ENCODE data around the gene ETF1. TPM values are rescaled to one million over a fixed set of nuclear protein-coding genes. Genes with fewer than 3 reads are reported as not detected.
A peak's percentile ranks its signal among the peaks of the same experiment; 100 is the strongest.

ETF1 gene
- total RNA-seq, 2 experiments from 2014 or later = 140 to 156 TPM

DNA sequence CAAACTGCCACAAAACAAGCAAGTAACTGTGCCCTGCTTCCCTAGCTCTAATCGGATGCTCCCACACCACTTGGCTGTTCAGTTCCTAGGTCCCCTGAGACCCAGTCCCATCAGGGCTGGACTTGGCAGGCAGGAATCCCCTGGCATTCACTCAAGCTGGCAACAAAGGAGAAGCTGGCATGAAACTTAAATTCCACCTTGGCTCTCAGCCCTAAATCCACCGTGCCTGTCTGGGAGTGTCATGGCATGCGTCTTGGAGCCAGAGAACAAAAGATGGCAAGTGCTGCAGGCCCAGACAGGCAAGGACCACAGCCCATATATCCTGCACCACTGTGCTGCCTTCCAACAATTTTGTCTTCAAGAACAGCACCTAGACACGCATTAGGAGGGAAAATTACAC lies 38.2 kb downstream of the ETF1 start:
- no peak for ATAC-seq
- H3K9me3 Mint-ChIP-seq (ENCODE audit: low read depth) = no peaks in the 10 kb centered on the region
- no peaks in the 10 kb centered on the region for H3K27me3 Mint-ChIP-seq
- POLR2A ChIA-PET = interaction anchor here (0.6 kb wide), 2 partner anchors 21 to 372 kb away, joined by 3 read pairs; no protein-coding TSS in a partner anchor
- no peak overlapping the region for H3K4me3 Mint-ChIP-seq
- no peaks in the 10 kb centered on the region for H3K4me1 Mint-ChIP-seq
- H3K27ac Mint-ChIP-seq = no peak overlapping the region
- DNase-seq = no peak
- peaks cover 18% of the 10 kb centered on the region for H3K36me3 Mint-ChIP-seq (ENCODE audit: low read depth)
- CTCF ChIA-PET = interaction anchor here (0.6 to 4.8 kb wide), 17 partner anchors 9 to 437 kb away, joined by 3 to 62 read pairs (median 6); partner anchors contain the start of genes ETF1 and REEP2
- intact Hi-C loops (cut with DNase I, micrococcal nuclease) = no loop called here

DNA sequence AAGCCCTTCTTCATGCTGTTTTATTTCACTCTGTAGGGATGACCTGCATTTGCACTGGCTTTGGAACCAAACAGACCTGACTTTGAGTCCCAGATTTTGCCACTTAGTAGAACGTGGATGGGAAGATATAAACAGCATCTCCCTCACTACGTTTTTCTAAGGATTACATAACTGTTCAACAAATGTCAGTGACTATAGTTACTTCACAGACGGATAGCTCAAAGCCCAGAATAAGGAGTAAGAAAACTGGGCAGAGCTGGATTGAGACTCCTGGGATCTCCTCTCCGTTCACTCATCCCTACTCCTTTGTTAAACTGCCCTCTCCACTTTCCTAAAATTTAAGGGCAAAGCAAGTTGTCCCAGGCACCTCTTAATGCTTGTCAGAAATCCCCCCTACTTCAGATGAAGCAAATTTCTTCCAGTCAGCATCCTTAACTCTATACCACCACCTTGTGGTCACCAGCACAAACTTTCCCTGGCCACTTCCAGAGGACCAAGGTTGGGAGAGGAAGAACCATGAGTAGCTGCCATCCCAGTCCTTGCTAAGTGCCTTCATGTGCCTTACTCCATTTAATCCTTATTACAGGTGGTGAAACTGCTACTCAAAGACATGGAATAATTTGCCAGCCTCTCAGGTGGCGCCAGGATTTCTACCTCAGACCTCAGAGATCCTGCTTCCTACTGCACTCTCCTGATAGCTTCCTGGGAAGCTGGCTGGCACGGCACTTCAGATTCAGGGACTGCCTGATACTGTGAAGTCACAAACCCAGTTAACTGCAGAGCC lies 39.4 kb downstream of the ETF1 start:
- no peak overlapping the region for H3K4me3 Mint-ChIP-seq
- no peaks in the 10 kb centered on the region for H3K27me3 Mint-ChIP-seq
- H3K27ac Mint-ChIP-seq = no peak overlapping the region
- ChIA-PET POLR2A (interaction anchor here (0.7 to 1.5 kb wide), 3 partner anchors 33 to 55 kb away, joined by 3 to 8 read pairs (median 3); partner anchors contain the start of gene EGR1), CTCF (interaction anchor here (0.5 to 4.8 kb wide), 39 partner anchors 8 to 786 kb away, joined by 3 to 62 read pairs (median 5); partner anchors contain the start of genes CDC25C, EGR1, ETF1 and KIF20A)
- no peaks in the 10 kb centered on the region for H3K4me1 Mint-ChIP-seq
- intact Hi-C loops (cut with DNase I, micrococcal nuclease) = loop anchor here (1.0 to 2.0 kb wide), 4 partner anchors 39 to 425 kb away; partner anchors contain the start of gene KIF20A (in 1 of the 2)
- DNase-seq = peak; percentile 44
- H3K9me3 Mint-ChIP-seq (ENCODE audit: low read depth) = no peaks in the 10 kb centered on the region
- peak; percentile 79 for ATAC-seq
- peaks cover 11% of the 10 kb centered on the region for H3K36me3 Mint-ChIP-seq (ENCODE audit: low read depth)

DNA sequence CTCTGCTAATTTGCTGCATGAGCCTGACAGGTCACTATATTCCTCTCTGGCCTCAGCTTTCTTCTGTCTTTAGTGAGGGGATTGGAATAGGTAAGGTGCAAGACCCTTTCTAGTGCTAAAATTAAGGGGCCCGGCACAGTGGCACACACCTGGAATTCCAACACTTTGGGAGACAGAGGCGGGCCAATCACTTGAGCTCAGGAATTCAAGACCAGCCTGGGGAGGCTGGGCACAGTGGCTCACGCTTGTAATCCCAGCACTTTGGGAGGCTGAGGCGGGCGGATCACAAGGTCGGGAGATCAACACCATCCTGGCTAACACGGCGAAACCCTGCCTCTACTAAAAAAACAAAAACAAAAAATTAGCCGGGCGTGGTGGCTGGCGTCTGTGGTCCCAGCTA lies 40.5 kb downstream of the ETF1 start:
- CTCF ChIA-PET = interaction anchor here (0.8 to 4.8 kb wide), 12 partner anchors 10 to 77 kb away, joined by 3 to 62 read pairs (median 6); partner anchors contain the start of gene EGR1
- Mint-ChIP-seq H3K9me3 (ENCODE audit: low read depth) (no peaks in the 10 kb centered on the region), H3K36me3 (ENCODE audit: low read depth) (peaks cover 4% of the 10 kb centered on the region), H3K4me1 (no peaks in the 10 kb centered on the region), H3K4me3 (no peak overlapping the region), H3K27me3 (no peaks in the 10 kb centered on the region), H3K27ac (no peak overlapping the region)
- DNase-seq (no peak), ATAC-seq (no peak)
- intact Hi-C loops (cut with DNase I, micrococcal nuclease) = loop anchor here in 1 of 2 experiments (2.0 kb wide), 1 partner anchor 424 kb away; no protein-coding TSS in a partner anchor
- POLR2A ChIA-PET = no interaction called here

DNA sequence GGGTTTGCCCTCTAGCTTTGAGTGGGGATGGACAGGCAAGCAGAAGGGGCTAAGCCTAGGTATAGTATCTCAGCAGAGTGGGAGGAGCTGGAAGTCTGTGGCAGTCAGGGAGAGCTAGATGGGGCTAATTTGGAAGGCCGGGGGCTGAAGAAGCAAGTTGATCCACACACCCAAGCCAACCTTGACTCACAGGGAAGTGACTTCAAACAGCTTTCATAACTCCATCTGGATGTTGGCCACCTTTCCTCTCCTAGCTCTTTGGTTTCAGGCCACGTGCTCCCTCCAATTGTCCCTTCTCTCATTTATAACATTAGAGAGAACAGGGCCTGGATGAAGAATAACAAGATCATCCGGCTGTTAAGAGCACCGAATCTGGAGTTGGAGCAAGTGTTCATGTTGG lies 40.9 kb downstream of the ETF1 start:
- no peak for ATAC-seq

DNA sequence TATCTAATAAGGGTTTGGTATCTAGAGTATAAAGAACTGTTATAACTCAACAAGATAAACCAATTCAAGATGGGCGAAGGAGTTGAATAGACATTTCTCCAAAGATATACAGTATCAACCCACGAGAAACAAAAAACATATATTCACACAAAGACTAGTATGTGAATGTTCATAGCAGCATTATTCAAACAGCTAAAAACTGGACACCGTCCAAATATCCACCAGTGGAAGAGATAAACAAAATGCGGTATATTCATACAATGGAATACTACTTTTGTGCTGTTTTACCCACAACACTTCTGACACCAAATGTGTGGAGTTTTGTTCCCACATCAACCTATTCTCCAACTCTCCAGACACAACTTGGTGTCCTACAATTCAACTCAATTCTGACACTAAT lies 44.7 kb downstream of the ETF1 start:
- intact Hi-C loops (cut with DNase I, micrococcal nuclease) = no loop called here
- Mint-ChIP-seq H3K27me3 (peaks cover 2% of the 10 kb centered on the region), H3K36me3 (ENCODE audit: low read depth) (no peaks in the 10 kb centered on the region), H3K4me3 (no peak overlapping the region), H3K4me1 (no peaks in the 10 kb centered on the region), H3K9me3 (ENCODE audit: low read depth) (no peaks in the 10 kb centered on the region), H3K27ac (no peak overlapping the region)
- ATAC-seq (no peak), DNase-seq (no peak)
- ChIA-PET CTCF (interaction anchor here (0.6 to 1.1 kb wide), 3 partner anchors 33 to 55 kb away, joined by 3 read pairs; partner anchors contain the start of gene EGR1), POLR2A (no interaction called here)

More for the DNA sequence above, 40.9 kb downstream of the ETF1 start:
- H3K4me3 Mint-ChIP-seq = no peak overlapping the region
- H3K27me3 Mint-ChIP-seq = no peaks in the 10 kb centered on the region
- H3K36me3 Mint-ChIP-seq (ENCODE audit: low read depth) = no peaks in the 10 kb centered on the region
- no peaks in the 10 kb centered on the region for H3K9me3 Mint-ChIP-seq (ENCODE audit: low read depth)
- no peak for DNase-seq
- intact Hi-C loops (cut with DNase I, micrococcal nuclease) = loop anchor here in 1 of 2 experiments (2.0 kb wide), 1 partner anchor 423 kb away; no protein-coding TSS in a partner anchor
- CTCF ChIA-PET = interaction anchor here (0.6 to 4.8 kb wide), 8 partner anchors 9 to 140 kb away, joined by 3 to 62 read pairs (median 4); partner anchors contain the start of gene EGR1
- H3K27ac Mint-ChIP-seq = no peak overlapping the region
- POLR2A ChIA-PET = no interaction called here
- H3K4me1 Mint-ChIP-seq = no peaks in the 10 kb centered on the region

DNA sequence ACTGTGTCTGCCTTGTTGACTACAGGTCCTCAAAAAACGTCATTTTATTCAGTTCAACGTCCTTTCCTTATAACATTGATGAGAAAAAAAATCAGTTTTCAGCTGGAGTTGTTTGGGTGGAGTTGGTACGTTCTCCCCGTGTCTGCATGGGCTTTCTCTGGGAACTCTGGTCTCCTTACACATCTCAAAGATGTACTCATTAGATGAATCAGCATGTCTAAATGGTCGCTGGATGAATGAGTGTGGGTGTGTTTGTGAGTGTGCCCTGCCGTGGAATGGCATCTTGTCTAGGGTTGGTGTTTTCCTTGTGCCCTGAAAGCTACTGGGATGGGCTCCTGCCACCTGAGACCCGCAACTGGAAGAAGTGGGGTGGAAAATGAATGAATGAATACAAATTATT lies 47.7 kb downstream of the ETF1 start:
- peaks cover 15% of the 10 kb centered on the region for H3K4me1 Mint-ChIP-seq
- ATAC-seq = no peak
- H3K27me3 Mint-ChIP-seq = peaks cover 14% of the 10 kb centered on the region
- no peak overlapping the region for H3K27ac Mint-ChIP-seq
- intact Hi-C loops (cut with DNase I, micrococcal nuclease) = no loop called here
- CTCF ChIA-PET = interaction anchor here (1.9 kb wide), 1 partner anchor 9 kb away, joined by 7 read pairs; no protein-coding TSS in a partner anchor
- no peaks in the 10 kb centered on the region for H3K36me3 Mint-ChIP-seq (ENCODE audit: low read depth)
- DNase-seq = no peak
- H3K9me3 Mint-ChIP-seq (ENCODE audit: low read depth) = no peaks in the 10 kb centered on the region
- no peak overlapping the region for H3K4me3 Mint-ChIP-seq
- POLR2A ChIA-PET = no interaction called here

DNA sequence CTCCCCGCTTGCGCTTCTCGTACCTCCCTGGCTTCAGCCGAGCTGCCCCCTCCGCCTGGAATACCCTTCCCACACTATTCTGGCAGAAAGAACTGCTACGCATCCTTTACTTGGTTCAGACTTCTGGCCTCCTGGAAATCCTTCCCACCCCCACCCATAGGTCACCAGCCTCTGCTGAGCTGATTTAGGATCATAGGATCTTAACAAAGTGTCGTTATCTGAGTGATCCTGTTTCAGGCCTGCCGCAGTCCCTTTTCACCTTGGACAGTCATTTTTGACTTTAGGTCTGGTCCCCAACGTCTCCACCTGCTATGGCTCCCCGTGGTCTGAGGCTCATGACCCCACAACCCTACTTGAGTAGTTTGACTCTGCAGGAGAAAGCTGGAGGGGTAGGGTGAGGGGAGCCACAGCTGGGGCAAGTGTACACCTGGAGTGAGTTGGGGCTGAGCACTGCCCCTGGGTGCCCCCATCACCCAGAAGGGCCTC lies 50.4 kb downstream of the ETF1 start:
- ATAC-seq (no peak), DNase-seq (no peak)
- POLR2A ChIA-PET = interaction anchor here (0.7 to 1.3 kb wide), 3 partner anchors 28 to 83 kb away, joined by 3 to 8 read pairs (median 4); partner anchors contain the start of gene EGR1
- peak overlapping the region; percentile 84 for H3K4me3 Mint-ChIP-seq
- CTCF ChIA-PET = interaction anchor here (1.3 to 2.0 kb wide), 3 partner anchors 11 to 28 kb away, joined by 4 to 13 read pairs (median 10); partner anchors contain the start of gene EGR1
- peak overlapping the region; percentile 79 for H3K27ac Mint-ChIP-seq
- no peaks in the 10 kb centered on the region for H3K9me3 Mint-ChIP-seq (ENCODE audit: low read depth)
- intact Hi-C loops (cut with DNase I, micrococcal nuclease) = loop anchor here (1.0 to 2.0 kb wide), 7 partner anchors 27 to 460 kb away; partner anchors contain the start of genes EGR1 (in 2 of the 2), BRD8 (in 1 of the 2), CDC23 (in 1 of the 2) and ETF1 (in 1 of the 2)
- H3K36me3 Mint-ChIP-seq (ENCODE audit: low read depth) = no peaks in the 10 kb centered on the region
- H3K27me3 Mint-ChIP-seq = peaks cover 23% of the 10 kb centered on the region
- H3K4me1 Mint-ChIP-seq = peaks cover 15% of the 10 kb centered on the region

DNA sequence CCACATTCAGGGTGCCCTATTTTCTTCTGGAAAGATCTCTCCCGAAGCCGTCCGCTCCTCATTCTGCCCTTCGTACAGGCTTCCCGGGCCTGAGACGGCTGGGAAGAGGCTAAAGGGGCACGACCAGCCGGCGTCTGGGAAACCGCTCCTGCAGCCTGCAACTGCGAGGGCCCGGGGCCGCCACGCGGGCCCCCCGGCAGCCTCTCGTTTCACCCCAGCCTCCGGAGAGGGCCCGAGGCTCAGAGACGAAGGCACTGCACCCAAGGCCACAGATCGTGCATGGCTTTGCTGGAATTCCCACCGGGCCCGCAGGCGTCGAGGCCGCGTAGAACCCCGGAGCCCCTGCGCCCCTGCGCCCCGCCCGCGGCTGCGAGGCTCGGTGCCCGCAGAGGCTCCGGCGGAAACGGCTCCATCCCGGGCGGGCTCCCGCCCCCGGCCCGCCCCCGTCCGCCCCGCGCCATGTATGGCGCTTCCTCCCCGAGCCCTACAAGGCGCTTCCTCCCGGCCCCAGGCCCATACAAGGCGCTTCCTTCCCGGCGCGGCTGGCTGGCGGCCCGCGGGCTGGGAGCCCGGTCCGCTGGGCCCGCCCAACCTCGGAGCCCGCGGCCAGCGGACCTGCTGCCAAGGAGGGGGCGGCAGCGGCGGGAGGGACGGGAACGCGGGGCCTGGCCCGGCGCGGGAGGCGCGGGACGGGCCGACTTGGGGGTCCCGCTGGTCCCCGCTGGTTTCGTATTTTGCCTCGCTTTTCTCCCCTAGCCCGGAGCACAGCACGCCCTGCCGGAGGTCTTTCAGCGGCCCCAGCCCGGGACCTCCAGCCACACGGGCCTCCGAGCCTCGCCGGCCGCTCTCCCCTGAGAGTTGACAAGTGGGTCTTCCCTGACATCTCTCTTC lies 51.1 kb downstream of the ETF1 start:
- H3K4me1 Mint-ChIP-seq = peaks cover 15% of the 10 kb centered on the region
- no peaks in the 10 kb centered on the region for H3K36me3 Mint-ChIP-seq (ENCODE audit: low read depth)
- peaks cover 23% of the 10 kb centered on the region for H3K27me3 Mint-ChIP-seq
- DNase-seq = peak; percentile 92
- peak overlapping the region; percentile 79 for H3K27ac Mint-ChIP-seq
- POLR2A ChIA-PET = interaction anchor here (0.5 kb wide), 1 partner anchor 844 kb away, joined by 6 read pairs; no protein-coding TSS in a partner anchor
- CTCF ChIA-PET = interaction anchor here (1.3 to 2.0 kb wide), 3 partner anchors 11 to 27 kb away, joined by 4 to 13 read pairs (median 10); partner anchors contain the start of gene EGR1
- H3K4me3 Mint-ChIP-seq = peak overlapping the region; percentile 84
- ATAC-seq = peak; percentile 99
- H3K9me3 Mint-ChIP-seq (ENCODE audit: low read depth) = no peaks in the 10 kb centered on the region
- intact Hi-C loops (cut with DNase I, micrococcal nuclease) = loop anchor here (1.0 to 2.0 kb wide), 7 partner anchors 27 to 460 kb away; partner anchors contain the start of genes EGR1 (in 2 of the 2), BRD8 (in 1 of the 2), CDC23 (in 1 of the 2) and ETF1 (in 1 of the 2)

DNA sequence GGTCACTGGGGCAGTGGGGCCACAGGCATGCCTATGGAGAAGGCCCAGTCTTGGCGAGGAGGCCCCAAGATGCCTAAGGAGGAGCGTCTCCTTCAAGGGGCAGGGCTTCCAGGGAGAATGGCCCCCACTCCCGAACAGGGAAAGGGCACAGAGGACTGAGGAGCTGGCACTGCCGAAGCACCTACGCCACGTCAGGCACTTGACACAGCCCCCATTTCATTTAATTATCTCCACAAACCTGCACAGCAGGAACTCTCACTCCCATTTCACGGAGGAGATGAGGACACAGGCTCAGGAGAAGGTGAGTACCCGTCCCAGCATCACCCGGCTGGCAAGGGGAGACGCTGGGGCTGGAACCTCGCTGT lies 51.8 kb downstream of the ETF1 start:
- Mint-ChIP-seq H3K27ac (no peak overlapping the region), H3K36me3 (ENCODE audit: low read depth) (no peaks in the 10 kb centered on the region), H3K27me3 (peaks cover 23% of the 10 kb centered on the region), H3K4me3 (peak overlapping the region; percentile 41), H3K9me3 (ENCODE audit: low read depth) (no peaks in the 10 kb centered on the region), H3K4me1 (peaks cover 15% of the 10 kb centered on the region)
- no peak for ATAC-seq
- intact Hi-C loops (cut with DNase I, micrococcal nuclease) = no loop called here
- ChIA-PET CTCF (interaction anchor here (1.0 to 1.5 kb wide), 2 partner anchors 11 to 13 kb away, joined by 3 to 4 read pairs; no protein-coding TSS in a partner anchor), POLR2A (no interaction called here)
- DNase-seq = no peak

DNA sequence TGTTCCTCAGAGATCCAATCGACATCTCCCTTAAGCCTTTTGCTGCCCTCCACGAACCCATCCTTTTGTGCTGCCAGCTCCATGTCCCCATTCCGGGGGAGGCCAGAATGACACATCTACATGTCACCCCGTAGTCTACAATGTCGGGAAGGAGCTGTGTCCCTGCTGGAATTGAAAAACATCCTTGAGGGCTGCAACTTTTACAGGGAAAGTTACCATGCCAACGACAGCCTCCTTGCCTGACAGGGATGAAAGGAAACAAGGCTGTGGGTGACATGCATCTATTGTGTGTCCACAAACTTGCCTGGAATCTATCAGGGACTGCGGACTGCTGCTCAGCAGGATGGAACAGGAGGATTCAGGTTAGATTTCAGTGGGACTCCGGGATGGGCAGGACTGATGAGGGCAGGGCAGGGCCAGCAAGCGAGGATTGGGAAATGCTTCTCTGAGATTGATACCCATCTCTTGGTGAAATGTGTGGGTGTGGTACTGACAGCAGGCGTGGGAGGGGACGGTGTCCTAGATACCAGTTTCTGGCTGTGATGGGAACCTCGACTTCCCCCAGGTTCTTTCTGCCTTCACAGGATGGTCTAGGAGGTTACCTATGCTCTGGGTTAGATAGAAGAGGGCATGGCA lies 52.3 kb downstream of the ETF1 start:
- CTCF ChIA-PET = interaction anchor here (0.7 to 1.5 kb wide), 4 partner anchors 11 to 41 kb away, joined by 3 to 4 read pairs (median 4); no protein-coding TSS in a partner anchor

More for the DNA sequence above, 52.3 kb downstream of the ETF1 start:
- Mint-ChIP-seq H3K36me3 (ENCODE audit: low read depth) (no peaks in the 10 kb centered on the region), H3K4me1 (peaks cover 15% of the 10 kb centered on the region), H3K27ac (no peak overlapping the region), H3K4me3 (peak overlapping the region; percentile 41), H3K27me3 (peaks cover 23% of the 10 kb centered on the region), H3K9me3 (ENCODE audit: low read depth) (no peaks in the 10 kb centered on the region)
- DNase-seq = no peak
- ATAC-seq = no peak
- POLR2A ChIA-PET = interaction anchor here (0.6 kb wide), 1 partner anchor 28 kb away, joined by 3 read pairs; no protein-coding TSS in a partner anchor
- intact Hi-C loops (cut with DNase I, micrococcal nuclease) = no loop called here
